ENCODE measurements around the gene ISCA1. TPM values are rescaled to one million over a fixed set of nuclear protein-coding genes. Genes with fewer than 3 reads are reported as not detected.

Gene ISCA1
- total and polyA plus RNA-seq, 10 of the 15 experiments (the other 5 are each of a cell fraction or from before 2014, with no cell fraction given) = 8.9 to 36.0 (median 24.2) TPM

GRCh38 chr9:86242071-86242470 lies 40.3 kb downstream of the ISCA1 start:
- no peaks in the 10 kb centered on the region for H3K4me1 ChIP-seq (ENCODE audit: control insufficient read depth, insufficient read depth, low read length)
- POLR2A ChIA-PET = no interaction called here
- no peaks in the 10 kb centered on the region for H3K79me2 ChIP-seq (ENCODE audit: control insufficient read depth, insufficient read depth, low read length)
- H2AFZ ChIP-seq (ENCODE audit: control insufficient read depth, low read depth, low read length) = no peak overlapping the region
- FAIRE-seq = no peak
- no peak for DNase-seq (ENCODE audit: low read depth, low spot score)
- H3K27me3 ChIP-seq (replicated peaks in 1 of 2; ENCODE audit: control insufficient read depth in 2 of 2, insufficient read depth in 2 of 2, low read length in 1 of 2) = no peaks in the 10 kb centered on the region
- no peaks in the 10 kb centered on the region for H3K9me3 ChIP-seq (replicated peaks; ENCODE audit: control insufficient read depth, insufficient read depth, low read length)
- CTCF ChIA-PET = interaction anchor here (3.4 kb wide), 1 partner anchor 40 kb away, joined by 24 read pairs; no protein-coding TSS in a partner anchor
- no TSS peak for BruUV-seq (replicated peaks)
- no peak overlapping the region for H3K9ac ChIP-seq (ENCODE audit: control insufficient read depth, insufficient read depth, low read length)
- TF ChIP-seq BRCA1 (IDR thresholded peaks at IDR 0.05; ENCODE audit: low read depth, low read length) = no peak
- no peak for TF ChIP-seq NFYB (IDR thresholded peaks at IDR 0.05; ENCODE audit: insufficient read depth, low read depth, low read length)
- TF ChIP-seq WRNIP1 (IDR thresholded peaks at IDR 0.05; ENCODE audit: borderline replicate concordance, low read depth, low read length) = no peak
- TF ChIP-seq POLR2AphosphoS2 (IDR thresholded peaks at IDR 0.05; ENCODE audit: low read depth, low read length) = no peak
- no peak for TF ChIP-seq REST (IDR thresholded peaks at IDR 0.05; ENCODE audit: low read depth, low read length)
- no peak for TF ChIP-seq RUNX3 (IDR thresholded peaks at IDR 0.05; ENCODE audit: low read length)
- TF ChIP-seq MEF2B (IDR thresholded peaks at IDR 0.05; ENCODE audit: partially characterized antibody, poor library complexity, severe bottlenecking) = no peak
- TF ChIP-seq ATF7 (IDR thresholded peaks at IDR 0.05; ENCODE audit: low read depth) = no peak
- no peak overlapping the region for H3K27ac ChIP-seq (ENCODE audit: control insufficient read depth, insufficient read depth)
- no peak overlapping the region for H3K4me2 ChIP-seq (ENCODE audit: control insufficient read depth, insufficient read depth)
- no peak for ATAC-seq
- no peaks in the 10 kb centered on the region for H3K36me3 ChIP-seq (ENCODE audit: control insufficient read depth in 2 of 2, insufficient read depth in 2 of 2, low read length in 1 of 2)
- RAD21 ChIA-PET (ENCODE audit: unreplicated experiment) = interaction anchor here (1.0 kb wide), 1 partner anchor 40 kb away, joined by 5 read pairs; no protein-coding TSS in a partner anchor
- H4K20me1 ChIP-seq (ENCODE audit: control insufficient read depth, insufficient read depth) = no peaks in the 10 kb centered on the region
- in situ Hi-C loops (cut with MboI) = no loop called here
- H3K4me3 ChIP-seq = no peak overlapping the region
- intact Hi-C loops (cut with micrococcal nuclease; ENCODE audit: unreplicated experiment) = loop anchor here (10.0 kb wide), 1 partner anchor 207 kb away; no protein-coding TSS in a partner anchor
- 44% methylated on average over 2 of the region's 2 CpGs for WGBS (ENCODE audit: insufficient coverage, insufficient replicate concordance, low lambda C conversion rate, missing lambda C conversion rate)
- SMC1A ChIA-PET (ENCODE audit: uncharacterized antibody, unreplicated experiment) = interaction anchor here (1.1 kb wide), 1 partner anchor 40 kb away, joined by 5 read pairs; no protein-coding TSS in a partner anchor

All from GM12878 (cell line).